Activated T-cell treated with anti-CD3 and anti-CD28 coated beads, Interleukin-2, amount 50 U/mL, for 24 hours (primary cell): ENCODE results near the gene CEACAM16.
"Not testable (repeated sequence)": the region's sequence is repeated elsewhere in the genome, so short reads cannot be mapped to it uniquely, and the experiment has no call there.

Experiments used
- DNase-seq: peaks from one replicate; pipeline ENCODE4 v3.0.0-alpha.2; 2020
- H3K27ac Mint-ChIP-seq: 2 replicates; pipeline ENCODE4 v1.8.0; 2020; ENCODE audit warnings: mild to moderate bottlenecking, mixed read lengths
- H3K27me3 Mint-ChIP-seq: 2 replicates; pipeline ENCODE4 v1.8.0; 2020; ENCODE audit warnings: mixed read lengths
- H3K36me3 Mint-ChIP-seq: 2 replicates; pipeline ENCODE4 v1.8.0; 2020; ENCODE audit warnings: low read depth, mixed read lengths
- H3K4me1 Mint-ChIP-seq: 2 replicates; pipeline ENCODE4 v1.8.0; 2020; ENCODE audit warnings: low read depth, mixed read lengths
- H3K4me3 Mint-ChIP-seq: 2 replicates; pipeline ENCODE4 v1.8.0; 2020; ENCODE audit warnings: mild to moderate bottlenecking, moderate library complexity, mixed read lengths
- H3K9me3 Mint-ChIP-seq: 2 replicates; pipeline ENCODE4 v1.8.0; 2020; ENCODE audit warnings: mixed read lengths

CEACAM16 gene

DNA sequence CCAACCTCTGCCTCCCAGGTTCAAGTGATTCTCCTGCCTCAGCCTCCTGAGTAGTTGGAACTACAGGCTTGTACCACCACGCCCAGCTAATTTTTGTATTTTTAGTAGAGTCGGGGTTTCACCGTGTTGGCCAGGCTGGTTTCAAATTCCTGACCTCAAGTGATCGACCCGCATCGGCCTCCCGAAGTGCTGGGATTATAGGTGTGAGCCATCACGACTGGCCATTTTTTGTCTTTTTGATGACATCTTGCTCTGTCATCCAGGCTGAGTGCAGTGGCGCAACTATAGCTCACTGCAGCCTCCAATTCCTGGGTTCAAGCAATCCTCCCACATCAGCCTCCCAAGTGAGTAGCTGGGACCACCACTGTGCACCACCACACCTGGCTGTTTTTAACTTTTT is 21.4 kb downstream of the CEACAM16 start:
- H3K4me1 Mint-ChIP-seq: peaks cover 33% of the 10 kb centered on the region
- H3K4me3 Mint-ChIP-seq, DNase-seq, H3K36me3 Mint-ChIP-seq, H3K9me3 Mint-ChIP-seq, H3K27ac Mint-ChIP-seq, H3K27me3 Mint-ChIP-seq: not testable (repeated sequence)

DNA sequence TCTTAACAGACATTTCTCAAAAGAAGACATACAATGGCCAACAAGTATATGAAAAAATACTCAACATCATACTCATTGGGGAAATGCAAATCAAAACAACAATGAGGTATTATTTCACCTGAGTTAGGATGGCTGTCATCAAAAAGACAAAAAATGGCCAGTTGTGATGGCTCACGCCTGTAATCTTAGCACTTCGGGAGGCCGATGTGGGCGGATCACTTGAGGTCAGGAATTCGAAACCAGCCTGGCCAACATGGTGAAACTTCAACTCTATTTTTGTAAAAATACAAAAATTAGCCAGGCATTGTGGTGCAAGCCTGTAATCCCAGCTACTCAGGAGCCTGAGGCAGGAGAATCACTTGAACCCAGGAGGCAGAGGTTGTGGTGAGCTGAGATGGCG is 22.0 kb downstream of the CEACAM16 start:
- no peaks in the 10 kb centered on the region for H3K36me3 Mint-ChIP-seq
- peaks cover 7% of the 10 kb centered on the region for H3K27me3 Mint-ChIP-seq
- peaks cover 34% of the 10 kb centered on the region for H3K4me1 Mint-ChIP-seq
- H3K4me3 Mint-ChIP-seq: no peak overlapping the region
- no peak for DNase-seq
- no peak overlapping the region for H3K27ac Mint-ChIP-seq
- peaks cover 1% of the 10 kb centered on the region for H3K9me3 Mint-ChIP-seq

DNA sequence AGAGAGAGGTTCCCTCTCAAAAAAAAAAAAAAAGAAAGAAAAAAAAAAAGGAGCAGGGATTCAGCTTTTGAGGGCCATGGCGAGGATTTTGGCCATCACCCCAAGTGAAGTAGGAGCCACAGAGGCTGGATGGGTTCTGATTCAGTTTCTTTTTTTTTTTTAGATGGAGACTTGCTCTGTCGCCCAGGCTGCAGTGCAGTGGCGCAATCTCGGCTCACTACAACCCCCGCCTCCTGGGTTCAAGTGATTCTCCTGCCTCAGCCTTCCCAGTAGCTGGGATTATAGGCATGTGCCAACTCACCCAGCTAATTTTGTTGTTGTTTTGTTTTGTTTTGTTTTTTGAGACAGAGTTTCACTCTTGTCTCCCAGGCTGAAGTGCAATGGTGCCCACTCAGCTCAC is 22.4 kb downstream of the CEACAM16 start:
- not testable (repeated sequence) for DNase-seq, H3K27me3 Mint-ChIP-seq, H3K36me3 Mint-ChIP-seq, H3K27ac Mint-ChIP-seq, H3K9me3 Mint-ChIP-seq, H3K4me3 Mint-ChIP-seq
- peaks cover 34% of the 10 kb centered on the region for H3K4me1 Mint-ChIP-seq

DNA sequence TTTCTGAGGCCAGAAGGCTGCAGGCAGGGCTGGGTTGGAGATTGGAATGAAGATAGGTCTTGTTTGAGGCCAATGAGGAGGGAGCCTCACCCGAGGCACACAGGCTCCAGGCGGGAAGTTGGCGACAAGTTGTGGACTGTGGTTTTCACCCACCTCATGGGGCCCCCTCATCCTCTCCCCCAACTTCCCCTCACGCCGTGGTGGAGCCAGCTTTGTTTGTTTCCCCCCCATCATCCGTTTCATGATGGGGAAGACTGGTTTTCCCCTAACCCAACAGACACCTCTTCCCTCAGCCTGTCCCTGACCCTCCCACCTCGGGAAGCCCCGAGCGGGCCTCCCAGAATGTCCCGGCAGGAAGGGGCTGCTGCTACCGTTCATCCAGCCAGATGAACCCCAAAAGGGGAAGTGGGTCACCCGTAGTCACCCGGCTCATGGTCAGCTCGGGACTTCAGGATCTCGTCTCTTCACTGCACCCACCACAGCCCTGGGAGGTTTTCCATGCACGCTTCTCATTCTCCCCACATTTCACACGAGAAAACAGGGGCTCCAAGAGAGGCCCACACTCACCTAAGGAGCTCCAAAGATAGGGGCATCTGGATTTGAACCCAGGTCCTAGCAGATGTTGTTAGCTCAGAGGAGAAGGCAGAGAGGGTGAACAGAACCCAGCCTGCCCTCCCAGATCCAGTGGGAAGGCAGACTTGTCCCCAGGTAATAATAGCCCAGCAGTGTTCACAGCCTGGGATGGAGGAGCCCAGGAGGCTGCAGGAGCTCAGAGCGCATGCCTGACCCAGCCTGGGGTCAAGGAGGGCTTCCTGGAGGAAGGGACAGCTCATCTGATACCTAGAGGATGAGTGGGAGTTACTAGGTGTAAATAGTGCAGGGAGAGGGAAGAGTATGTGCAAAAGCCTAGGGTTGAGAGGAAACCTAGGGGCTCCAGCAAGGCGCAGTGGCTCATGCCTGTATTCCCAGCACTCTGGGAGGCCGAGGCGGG is 23.5 kb downstream of the CEACAM16 start:
- Mint-ChIP-seq H3K27me3 (peaks cover 7% of the 10 kb centered on the region), H3K4me1 (peaks cover 34% of the 10 kb centered on the region), H3K4me3 (no peak overlapping the region), H3K27ac (no peak overlapping the region), H3K9me3 (no peaks in the 10 kb centered on the region), H3K36me3 (no peaks in the 10 kb centered on the region)
- no peak for DNase-seq

DNA sequence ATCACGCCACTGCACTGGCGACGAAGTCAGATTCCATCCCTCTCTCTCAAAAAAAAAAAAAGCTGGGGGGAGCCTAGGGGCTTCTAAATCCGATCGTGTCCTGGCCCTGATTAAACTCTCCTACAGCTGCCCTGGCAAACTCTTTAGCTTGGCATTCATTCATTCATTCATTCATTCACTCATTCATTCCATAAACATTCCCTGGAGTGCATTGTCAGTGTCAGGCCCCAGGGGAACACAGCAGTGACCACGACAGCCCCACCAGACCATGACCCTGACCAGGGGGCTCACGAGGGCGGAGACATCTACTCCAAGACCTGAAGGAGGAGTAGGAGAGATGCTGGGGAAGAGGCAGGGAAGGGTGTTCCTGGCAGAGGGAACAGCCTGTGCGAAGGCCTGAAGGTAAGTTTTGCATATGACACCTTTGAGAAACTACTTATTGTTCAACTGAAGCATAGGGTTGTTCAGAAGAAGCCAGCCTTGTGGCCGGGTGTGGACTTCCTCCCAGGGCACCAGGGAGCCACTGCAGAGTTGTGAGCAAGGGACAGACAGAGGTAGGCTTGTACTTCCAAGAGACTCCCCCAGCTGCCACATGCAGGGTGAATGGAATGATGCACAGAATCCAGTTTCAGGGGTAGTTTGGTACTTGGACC is 24.5 kb downstream of the CEACAM16 start:
- Mint-ChIP-seq H3K27ac (no peak overlapping the region), H3K36me3 (no peaks in the 10 kb centered on the region), H3K4me3 (no peak overlapping the region), H3K27me3 (peaks cover 7% of the 10 kb centered on the region), H3K9me3 (no peaks in the 10 kb centered on the region), H3K4me1 (peaks cover 42% of the 10 kb centered on the region)
- no peak for DNase-seq

DNA sequence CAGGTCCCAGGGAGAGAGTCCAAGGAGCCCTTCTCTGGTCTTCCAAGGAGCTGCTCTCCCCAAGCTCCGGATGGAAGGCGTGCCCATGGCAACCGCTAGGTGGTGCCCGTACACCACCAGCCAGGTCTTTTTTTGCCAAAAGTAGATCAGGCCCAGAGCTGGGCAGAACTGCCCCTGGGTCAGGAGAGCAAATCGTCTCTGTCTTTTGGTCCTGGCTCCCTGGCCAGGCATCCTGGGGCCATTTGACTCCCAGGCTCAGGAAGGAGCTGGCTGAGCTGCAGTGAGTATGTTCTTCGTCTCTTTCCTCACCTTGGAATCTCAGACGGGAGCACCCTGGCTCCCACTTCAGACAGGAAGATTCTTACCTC is 25.0 kb downstream of the CEACAM16 start:
- Mint-ChIP-seq H3K9me3 (no peaks in the 10 kb centered on the region), H3K4me3 (no peak overlapping the region), H3K27me3 (peaks cover 7% of the 10 kb centered on the region), H3K27ac (peak overlapping the region; percentile 34), H3K4me1 (peaks cover 42% of the 10 kb centered on the region), H3K36me3 (no peaks in the 10 kb centered on the region)
- DNase-seq: peak; percentile 89

DNA sequence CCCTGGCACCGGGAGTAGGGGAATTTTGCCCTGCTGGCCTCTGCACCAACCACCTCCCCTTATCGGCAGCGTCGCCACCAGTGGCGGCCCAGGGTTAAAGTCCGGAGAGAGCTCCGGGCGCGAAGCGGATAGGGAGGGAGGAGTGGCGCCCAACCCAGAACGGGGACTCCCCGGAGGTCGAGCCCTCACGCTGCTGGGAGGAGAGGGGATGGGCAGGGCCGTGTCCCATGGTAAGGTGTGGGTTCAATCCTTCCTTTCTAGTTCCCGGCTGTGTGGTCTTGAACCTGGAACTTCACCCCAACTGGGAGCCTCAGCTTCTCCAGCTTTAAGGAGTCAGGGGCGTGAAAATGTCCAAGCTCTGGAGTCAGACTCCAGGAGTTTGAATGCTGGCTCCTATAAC is 26.3 kb downstream of the CEACAM16 start:
- H3K27ac Mint-ChIP-seq: no peak overlapping the region
- DNase-seq: no peak
- no peaks in the 10 kb centered on the region for H3K36me3 Mint-ChIP-seq
- no peaks in the 10 kb centered on the region for H3K9me3 Mint-ChIP-seq
- peaks cover 7% of the 10 kb centered on the region for H3K27me3 Mint-ChIP-seq
- no peak overlapping the region for H3K4me3 Mint-ChIP-seq
- peaks cover 42% of the 10 kb centered on the region for H3K4me1 Mint-ChIP-seq

DNA sequence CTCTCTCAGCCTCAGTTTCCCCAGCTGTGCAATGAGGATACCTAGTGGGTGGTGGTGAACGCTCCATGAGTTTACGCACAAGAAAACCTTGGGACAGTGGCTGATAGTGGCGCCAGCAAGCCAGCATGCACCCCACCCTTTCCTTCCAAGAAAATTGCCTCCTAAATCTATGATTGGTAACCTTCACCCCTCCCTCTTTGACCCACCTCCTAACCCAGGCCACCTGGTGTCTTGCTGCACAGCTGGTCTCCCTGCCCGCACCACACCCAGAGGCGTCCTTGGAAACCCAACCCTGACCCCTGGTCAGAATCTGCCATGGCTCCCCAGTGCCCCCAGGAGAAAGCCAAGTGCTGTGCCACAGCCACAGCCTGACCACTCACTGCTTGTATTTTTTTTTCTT is 26.7 kb downstream of the CEACAM16 start:
- Mint-ChIP-seq H3K4me3 (no peak overlapping the region), H3K9me3 (no peaks in the 10 kb centered on the region), H3K27me3 (peaks cover 7% of the 10 kb centered on the region), H3K36me3 (no peaks in the 10 kb centered on the region), H3K27ac (no peak overlapping the region), H3K4me1 (peaks cover 42% of the 10 kb centered on the region)
- DNase-seq: no peak

DNA sequence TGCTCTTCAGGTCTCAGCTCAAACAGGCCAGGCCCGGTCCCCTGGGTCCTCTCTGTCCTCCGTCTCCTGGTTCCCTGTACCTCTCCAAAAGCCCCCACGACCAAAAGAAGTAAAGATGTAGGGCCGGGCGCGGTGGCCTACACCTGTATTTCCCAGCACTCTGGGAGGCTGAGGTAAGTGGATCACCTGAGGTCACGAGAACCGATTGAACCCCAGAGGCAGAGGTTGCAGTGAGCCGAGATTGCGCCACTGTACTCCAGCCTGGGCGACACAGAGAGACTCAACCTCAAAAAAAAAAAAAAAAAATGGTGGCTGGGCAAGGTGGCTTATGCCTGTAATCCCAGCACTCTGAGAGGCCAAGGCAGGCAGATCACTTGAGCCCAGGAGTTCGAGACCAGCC is 27.5 kb downstream of the CEACAM16 start:
- Mint-ChIP-seq H3K9me3 (no peaks in the 10 kb centered on the region), H3K4me3 (no peak overlapping the region), H3K36me3 (no peaks in the 10 kb centered on the region), H3K27ac (no peak overlapping the region), H3K4me1 (peaks cover 39% of the 10 kb centered on the region), H3K27me3 (peaks cover 7% of the 10 kb centered on the region)
- no peak for DNase-seq

DNA sequence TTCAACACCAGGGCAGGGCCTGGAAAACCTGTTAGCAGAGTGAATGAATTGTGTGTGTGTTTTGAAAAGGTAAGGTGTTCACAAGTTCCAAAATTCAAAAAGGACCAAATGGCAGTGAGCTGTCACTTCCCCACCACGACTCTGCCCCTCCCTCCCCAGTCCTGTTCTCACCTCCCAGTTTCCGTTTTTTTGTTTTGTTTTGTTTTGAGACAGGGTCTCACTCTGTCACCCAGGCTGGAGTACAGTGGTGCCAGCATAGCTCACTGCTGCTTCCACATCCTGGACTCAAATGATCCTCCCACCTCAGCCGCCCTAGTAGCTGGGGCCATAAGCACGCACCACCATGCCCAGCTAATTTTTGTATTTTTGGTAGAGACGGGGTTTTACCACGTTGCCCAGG is 29.2 kb downstream of the CEACAM16 start:
- Mint-ChIP-seq H3K4me3 (no peak overlapping the region), H3K4me1 (peaks cover 28% of the 10 kb centered on the region), H3K27ac (peak overlapping the region; percentile 18), H3K36me3 (no peaks in the 10 kb centered on the region), H3K9me3 (no peaks in the 10 kb centered on the region), H3K27me3 (no peaks in the 10 kb centered on the region)
- no peak for DNase-seq

DNA sequence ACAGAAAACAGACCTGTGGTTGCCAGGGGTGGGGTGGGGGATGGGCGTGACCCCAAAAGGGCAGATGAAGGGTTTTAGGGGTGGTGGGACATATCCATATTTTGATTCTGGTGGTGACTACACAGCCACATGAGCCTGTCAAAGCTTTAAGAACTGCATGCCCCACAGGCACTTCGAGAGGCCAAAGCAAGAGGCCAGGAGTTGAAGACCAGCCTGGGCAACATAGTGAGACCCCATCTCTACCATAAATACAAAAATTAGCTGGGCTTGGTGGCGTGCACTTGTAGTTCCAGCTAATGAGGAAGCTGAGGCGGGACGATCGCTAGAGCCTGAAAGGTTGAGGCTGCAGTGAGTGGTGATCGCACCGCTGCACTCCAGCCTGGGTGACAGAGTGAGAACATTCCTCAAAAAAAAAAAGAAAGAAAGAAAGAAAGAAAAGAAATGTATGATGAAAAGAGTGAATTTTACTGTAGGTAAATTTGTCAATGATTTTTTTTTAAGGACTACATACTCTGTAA is 30.6 kb downstream of the CEACAM16 start:
- Mint-ChIP-seq H3K36me3 (no peaks in the 10 kb centered on the region), H3K4me1 (peaks cover 14% of the 10 kb centered on the region), H3K27me3 (no peaks in the 10 kb centered on the region), H3K4me3 (no peak overlapping the region), H3K27ac (no peak overlapping the region), H3K9me3 (no peaks in the 10 kb centered on the region)
- no peak for DNase-seq

DNA sequence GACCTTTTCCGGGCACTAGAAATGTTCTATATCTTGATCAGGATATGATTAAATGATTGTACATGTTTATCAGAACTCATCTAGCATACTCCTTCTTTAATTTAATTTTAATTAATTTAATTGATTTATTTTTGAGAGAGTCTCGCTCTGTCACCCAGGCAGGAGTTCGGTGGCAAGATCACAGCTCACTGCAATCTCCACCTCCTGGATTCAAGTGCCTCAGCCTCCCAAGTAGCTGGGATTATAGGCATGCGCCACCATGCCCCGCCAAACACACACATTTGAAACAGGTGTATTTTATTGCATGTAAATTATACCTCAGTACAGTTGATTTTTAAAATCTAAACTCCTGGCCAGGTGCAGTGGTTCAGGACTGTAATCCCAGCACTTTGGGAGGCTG is 32.1 kb downstream of the CEACAM16 start:
- Mint-ChIP-seq H3K9me3 (no peaks in the 10 kb centered on the region), H3K4me1 (peaks cover 13% of the 10 kb centered on the region), H3K27ac (no peak overlapping the region), H3K4me3 (no peak overlapping the region), H3K27me3 (no peaks in the 10 kb centered on the region), H3K36me3 (no peaks in the 10 kb centered on the region)
- no peak for DNase-seq

DNA sequence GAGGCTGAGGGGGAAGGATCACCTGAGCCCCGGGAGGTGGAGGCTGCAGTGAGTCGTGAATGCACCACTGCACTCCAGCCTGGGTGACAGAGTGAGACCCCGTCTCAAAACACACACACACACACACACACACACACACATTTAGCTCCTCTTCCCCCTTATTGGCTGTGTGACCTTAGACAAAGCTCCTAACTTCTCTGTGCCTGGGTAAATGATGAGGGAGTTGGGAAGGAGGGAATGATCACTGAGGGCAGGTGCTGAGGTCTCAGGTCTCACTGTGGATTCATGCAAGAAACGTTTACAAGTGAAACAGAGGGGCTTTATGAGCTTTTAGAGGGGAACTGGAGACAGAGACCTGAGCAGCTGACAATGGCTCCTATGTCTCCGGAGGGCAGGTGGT is 32.7 kb downstream of the CEACAM16 start:
- Mint-ChIP-seq H3K36me3 (no peaks in the 10 kb centered on the region), H3K27ac (no peak overlapping the region), H3K9me3 (no peaks in the 10 kb centered on the region), H3K27me3 (no peaks in the 10 kb centered on the region), H3K4me1 (peaks cover 13% of the 10 kb centered on the region), H3K4me3 (no peak overlapping the region)
- no peak for DNase-seq

DNA sequence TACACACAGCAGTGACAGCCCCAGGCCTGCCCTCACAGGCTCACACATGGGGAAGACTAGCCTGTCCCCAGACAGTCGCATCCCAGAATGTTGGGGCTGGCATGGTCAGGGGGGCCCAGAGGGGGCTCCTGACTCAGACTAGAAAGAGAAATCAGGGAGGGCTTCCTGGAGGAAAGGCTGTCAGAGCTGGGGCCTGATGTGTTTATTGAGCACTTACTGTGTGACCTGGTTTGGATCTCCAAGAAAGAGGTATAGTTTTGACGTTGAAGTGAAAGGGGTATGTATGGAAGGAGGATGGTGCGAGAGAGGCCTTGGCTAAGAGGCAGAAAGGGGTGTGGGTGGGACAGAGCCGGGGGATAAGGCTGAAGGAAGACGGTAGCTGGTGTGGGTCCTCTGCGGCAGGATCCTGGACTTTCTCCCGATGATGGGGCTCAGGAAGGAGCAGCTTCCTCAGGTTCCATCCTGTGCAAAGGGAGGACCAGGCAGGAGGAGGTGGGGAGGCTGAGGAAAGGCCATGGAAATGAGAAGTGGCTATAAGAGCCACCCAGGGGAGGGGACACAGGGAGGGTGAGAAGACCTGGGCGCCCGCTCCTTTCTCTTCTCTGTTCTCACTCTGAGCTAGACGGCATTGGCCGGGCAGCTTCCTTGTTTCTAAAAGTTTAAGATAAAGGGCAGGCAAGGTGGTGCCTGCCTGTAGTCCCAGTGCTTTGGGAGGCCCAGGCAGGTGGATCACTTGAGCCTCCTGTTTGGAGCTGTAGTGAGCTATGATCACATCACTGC is 33.5 kb downstream of the CEACAM16 start:
- H3K9me3 Mint-ChIP-seq: no peaks in the 10 kb centered on the region
- no peak overlapping the region for H3K4me3 Mint-ChIP-seq
- no peak for DNase-seq
- H3K4me1 Mint-ChIP-seq: peaks cover 20% of the 10 kb centered on the region
- no peaks in the 10 kb centered on the region for H3K27me3 Mint-ChIP-seq
- no peak overlapping the region for H3K27ac Mint-ChIP-seq
- H3K36me3 Mint-ChIP-seq: no peaks in the 10 kb centered on the region
